ENCODE measurements around the gene POC1A.

The POC1A gene

DNA sequence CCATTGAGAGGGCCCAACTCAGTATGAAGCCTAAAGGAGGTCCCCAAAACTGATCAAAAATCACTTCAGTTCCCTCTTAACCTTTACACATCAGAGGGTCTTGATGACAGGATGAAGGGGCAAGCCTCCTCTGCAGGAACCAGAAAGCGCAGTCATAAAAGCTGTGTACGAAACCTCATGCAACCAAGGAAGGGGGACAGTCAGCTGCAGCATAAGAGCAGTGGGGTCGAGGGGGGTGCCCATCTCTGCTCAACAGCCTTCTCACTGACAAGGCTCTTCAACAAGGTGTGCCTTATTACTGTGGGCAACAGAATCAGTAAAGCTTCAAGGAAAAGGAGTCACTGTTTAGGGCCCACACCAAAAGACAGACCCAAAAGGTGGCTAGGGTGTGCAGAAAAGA, 3.9 kb downstream of the POC1A start:
- no peak for DNase-seq

- DNase-seq, result no peak
Measured at GRCh38 chr3:52149726-52150125, 4.5 kb downstream of the POC1A start.

DNA sequence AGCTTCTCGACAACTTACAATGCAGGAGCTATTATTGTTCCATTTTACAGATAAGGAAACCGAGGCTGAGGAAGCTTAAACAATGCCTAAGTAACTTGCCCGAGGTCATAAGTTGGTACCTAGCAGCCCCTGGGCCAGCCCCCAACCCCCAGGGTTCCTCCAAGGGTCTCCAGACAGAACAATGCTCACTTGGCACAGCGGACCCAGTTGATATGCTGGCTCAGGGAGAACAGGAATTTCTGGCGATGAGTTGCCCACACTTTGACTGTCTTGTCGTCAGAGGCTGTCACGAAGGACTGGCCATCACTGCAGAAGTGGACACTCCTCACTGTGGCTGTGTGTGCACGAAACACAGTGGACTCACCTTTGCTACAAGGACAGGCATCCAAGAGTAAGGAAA, 5.2 kb downstream of the POC1A start:
- DNase-seq, result no peak

DNA sequence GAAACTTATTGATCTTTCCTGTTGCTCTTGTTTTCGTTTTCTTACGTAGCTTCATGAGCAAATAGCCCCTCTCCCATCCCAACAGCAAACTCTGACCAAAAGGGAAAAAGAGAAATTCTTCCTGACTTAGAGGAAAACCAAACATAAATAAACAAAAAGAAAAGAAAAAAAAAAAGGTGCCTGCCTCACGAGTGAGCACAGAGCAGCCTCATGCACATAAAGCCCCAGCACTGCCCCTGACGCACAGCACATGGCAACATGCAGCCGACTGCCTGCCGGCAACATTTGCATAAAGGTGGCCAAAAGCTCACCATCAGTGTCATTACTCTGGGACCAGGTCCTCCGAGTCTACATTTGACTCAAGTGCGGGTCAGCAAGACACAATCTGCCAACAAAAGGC, 6.4 kb downstream of the POC1A start:
- no peak for DNase-seq

- no peak for DNase-seq
Measured at GRCh38 chr3:52146811-52147210, 7.4 kb downstream of the POC1A start.

- no peak for DNase-seq
Measured at GRCh38 chr3:52146189-52146588, 8.0 kb downstream of the POC1A start.

DNA sequence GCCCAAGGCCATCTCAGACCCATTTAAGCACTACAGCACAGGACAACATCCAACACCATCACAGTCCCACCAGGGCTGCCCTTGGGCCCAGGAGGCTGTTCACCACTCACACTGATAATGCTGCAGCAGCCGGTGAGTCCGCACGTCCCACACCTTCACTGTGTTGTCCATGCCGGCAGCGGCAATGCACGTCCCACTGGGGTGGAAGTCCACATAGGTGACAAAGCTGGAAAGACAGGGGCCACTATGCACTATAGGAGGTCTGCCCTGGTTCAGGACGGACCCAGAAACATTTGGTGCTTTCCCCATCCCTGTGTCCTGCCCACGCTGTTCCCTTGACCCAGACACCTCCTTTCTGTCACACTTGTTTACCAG, 8.5 kb downstream of the POC1A start:
- no peak for DNase-seq

DNA sequence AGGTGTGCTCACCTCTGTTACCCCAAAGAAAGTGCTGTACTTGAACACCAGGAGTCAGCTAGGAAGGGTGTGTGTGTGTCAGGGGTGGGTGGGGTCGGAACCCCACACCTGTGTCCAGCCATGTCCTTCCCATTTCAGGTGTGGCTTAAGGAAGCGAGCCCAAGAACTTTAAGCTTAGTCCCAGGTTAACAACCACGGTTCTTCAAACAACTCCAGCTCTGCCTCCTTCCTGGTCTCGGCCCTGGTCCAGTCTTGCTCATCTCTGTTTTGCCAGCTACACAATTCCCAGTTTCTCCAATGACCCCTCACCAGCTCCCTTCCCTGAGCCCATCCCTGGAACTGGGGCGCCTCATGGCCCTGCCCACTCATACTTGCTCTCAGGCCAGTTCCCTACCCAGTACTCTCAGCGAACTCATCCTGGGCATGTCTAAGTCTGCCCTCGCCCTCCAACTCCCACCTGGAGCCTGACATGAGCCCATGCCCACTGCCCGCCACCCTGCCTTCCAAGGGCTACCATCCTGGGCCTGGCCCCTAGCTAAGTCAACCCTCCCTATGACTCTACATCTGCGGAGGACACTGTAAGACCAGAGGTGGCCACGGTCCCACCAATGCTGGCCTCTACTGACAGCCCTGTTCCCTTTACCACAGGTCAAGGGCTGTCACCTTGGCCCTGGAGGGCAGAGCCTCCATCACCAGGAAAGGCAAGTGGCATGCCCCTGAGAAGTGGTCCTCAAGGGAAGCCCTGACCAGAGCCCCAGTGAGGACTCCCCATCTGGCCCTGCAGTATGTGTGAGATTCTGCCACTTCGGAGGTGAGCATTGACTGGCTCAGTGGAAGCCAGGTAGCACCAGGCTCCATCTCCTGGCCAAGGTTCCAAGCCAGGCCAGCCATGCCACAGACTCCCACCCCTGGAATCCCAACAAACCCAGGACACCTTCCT, 9.2 kb downstream of the POC1A start:
- DNase-seq, result no peak

- DNase-seq, result peak; percentile 78
Measured at GRCh38 chr3:52144034-52144795, 10.0 kb downstream of the POC1A start.

DNA sequence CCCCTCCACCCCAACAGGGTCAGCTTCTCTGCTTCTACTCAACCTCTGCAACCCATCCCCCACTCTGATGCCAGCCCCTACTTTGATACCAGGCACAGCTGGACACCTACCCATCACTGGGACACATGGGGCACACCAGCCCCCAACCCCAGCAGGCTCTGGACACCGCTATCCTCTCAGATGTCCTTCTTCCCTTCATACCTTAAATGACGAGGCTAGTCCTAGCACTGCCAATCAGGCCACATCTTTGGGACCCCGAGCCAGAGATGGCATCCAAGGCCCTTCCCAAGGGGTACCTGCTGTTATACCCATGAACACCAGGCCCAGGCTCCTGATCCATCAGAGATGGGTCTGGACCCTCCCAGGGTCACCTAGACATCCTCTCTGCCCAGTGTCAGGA, 10.6 kb downstream of the POC1A start:
- DNase-seq, result no peak

DNA sequence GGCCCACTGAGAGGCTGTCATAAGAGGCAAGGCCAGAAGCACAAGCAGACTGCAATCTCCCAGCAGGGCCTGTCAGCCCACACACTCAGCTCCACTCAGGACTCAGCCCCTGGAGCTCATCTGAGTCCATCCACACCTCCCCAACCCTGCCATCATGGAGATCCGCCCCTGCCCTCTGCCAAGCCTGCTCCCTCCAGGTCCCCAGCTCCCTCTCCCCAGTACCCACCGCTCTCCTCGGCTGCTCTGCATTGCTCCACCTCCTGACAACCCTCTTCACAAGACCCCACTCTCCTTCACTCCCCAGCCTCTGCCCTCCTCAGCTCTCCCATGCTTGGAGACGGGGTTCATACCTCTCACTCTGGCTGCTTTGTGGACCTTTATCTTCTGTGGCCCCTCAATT, 11.1 kb downstream of the POC1A start:
- no peak for DNase-seq

DNA sequence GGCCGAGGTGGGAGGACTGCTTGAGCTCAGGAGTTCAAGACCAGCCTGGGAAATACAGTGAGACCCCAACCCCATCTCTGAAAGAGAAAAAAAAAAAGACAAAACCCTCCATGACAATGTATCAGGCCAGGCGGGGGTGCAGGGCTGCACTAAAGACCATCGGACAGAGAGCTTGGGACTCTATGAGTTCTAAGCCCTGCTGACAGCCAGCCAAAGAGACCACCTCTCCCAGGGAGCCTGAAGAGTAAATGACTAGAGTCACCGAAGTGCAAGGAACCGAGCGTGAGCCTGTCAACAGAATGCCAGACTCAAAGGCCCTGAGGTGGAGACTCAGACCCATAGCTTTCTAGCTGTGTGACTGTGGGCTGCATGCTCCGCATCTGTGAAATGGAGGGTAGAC, 12.5 kb downstream of the POC1A start:
- no peak for DNase-seq

GRCh38 chr3:52140769-52141168, 13.5 kb downstream of the POC1A start:
- no peak for DNase-seq

GRCh38 chr3:52140000-52140399, 14.2 kb downstream of the POC1A start:
- DNase-seq, result no peak

- DNase-seq, result no peak
Measured at GRCh38 chr3:52137311-52137710, 16.9 kb downstream of the POC1A start.

DNA sequence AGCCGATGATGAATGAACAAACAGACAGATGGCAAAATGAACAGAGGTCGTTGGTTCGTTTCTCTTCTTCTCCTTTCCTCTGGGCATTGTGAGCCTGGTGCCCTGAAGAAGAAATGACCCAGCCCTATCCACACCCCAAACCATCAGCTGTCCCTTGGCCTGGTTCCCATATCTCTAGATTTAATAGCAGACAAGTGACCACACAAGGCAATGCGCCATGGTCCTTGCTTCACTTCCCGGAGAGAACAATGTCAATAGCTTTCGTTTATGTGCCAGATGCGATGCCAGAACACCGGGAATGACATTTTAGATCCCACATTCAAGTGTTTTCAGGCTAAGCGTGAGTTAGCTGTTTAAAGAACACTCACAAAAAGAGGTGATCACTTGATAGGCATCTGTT, 17.7 kb downstream of the POC1A start:
- DNase-seq, result no peak

GRCh38 chr3:52135332-52135731, 18.9 kb downstream of the POC1A start:
- DNase-seq, result no peak

- no peak for DNase-seq
Measured at GRCh38 chr3:52134761-52135160, 19.5 kb downstream of the POC1A start.

- DNase-seq, result no peak
Measured at GRCh38 chr3:52132930-52133329, 21.3 kb downstream of the POC1A start.

GRCh38 chr3:52132041-52132440, 22.2 kb downstream of the POC1A start:
- no peak for DNase-seq

DNA sequence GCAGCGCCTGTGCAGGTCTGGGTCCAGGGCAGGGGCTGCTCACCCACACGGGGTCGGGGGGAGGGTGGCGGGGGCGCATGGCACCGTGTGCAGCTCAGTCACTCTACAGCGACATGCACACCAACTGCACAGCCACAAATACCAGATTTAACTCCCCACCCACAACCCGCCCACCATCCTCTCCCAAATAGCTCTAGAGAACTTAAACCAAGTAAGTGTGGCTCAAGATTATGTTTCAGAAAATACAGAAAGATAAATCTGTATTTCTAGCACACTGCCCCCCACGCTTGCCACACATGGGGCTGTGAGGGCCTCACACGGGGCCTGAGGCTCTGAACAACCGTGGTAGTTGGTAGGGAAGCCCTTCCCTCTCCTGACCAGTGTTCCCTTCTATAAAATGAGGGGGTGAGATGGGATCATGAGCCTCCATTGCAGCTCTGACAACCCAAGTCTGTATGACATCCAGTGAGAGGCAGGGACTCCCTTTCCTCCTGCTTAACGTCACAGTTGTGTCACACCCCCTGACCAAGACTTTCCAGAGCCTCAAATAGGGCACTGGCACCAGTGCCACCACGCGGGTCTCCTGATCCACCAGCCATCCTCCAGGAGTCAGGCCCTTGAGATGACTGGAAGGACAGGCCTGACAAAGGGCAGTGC, 23.1 kb downstream of the POC1A start:
- DNase-seq, result no peak

DNA sequence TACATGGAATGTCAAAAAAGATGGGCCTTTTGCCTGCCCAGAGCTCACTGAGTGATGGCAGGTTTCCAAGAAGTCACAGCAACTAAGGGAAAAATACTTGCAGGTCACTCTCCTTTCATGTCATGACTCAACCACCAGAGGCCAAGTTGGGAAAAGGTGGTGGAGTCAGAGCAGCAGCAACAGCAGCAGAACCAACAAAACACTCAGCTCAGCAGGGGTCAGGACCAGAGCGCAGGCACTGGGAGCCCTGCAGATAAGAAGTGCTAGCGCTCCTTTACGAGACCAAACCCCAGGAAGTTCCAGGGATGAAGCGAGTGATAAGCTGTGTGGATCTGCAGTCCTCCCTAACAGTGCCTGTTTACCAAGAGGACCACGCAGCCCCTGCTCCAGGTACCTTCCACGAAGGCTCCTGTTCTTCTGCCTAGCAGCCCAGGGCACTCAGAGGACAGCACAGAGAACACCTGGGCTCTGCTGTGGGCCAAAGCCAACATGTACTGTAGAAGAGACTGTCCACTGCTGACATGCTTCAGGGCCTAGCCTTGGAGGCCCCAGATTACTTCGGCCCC, 26.0 kb downstream of the POC1A start:
- no peak for DNase-seq

GRCh38 chr3:52126500-52126899, 27.7 kb downstream of the POC1A start:
- no peak for DNase-seq

Measured in activated CD4-positive, alpha-beta T cell treated with anti-CD3 and anti-CD28 coated beads for 1 hour (primary cell).